A172 (cell line): Measurements from ENCODE around the gene DNMT1. TPM values are rescaled to one million over a fixed set of nuclear protein-coding genes. Genes with fewer than 3 reads are reported as not detected.

Source experiments
- DNase-seq: peaks from one replicate; pipeline ENCODE4 v3.0.0-alpha.2; 2015; ENCODE audit warnings: low spot score
- total RNA-seq: library from RNA; depleted of rRNA; stranded (reverse); fragments of >200 nt; shearing (Covaris generic); gene quantifications from 2 replicates; pipeline ENCODE4 v1.2.3, GENCODE V29; 2014

The DNMT1 gene
- total RNA-seq, 1 experiment from 2014 or later = 132 TPM

DNA sequence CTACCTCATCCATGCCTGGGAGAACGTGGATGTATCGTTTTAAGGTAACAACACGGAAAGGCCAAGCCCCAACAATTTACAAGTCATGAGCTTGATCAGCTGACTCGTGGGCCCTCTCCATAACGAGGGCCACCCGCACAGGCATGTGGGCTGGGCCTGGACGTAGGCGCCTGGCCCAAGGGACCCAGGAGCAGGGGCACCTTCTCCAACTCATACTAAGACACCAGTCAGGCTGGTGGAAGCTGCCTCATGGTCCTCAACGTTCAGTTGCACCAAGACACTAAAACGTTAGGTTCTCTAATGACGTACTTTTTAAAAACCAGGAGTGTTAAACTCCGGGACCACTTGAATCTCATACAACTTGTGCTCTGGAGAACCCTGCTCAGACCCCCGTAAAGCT is 53.3 kb downstream of the DNMT1 start:
- no peak for DNase-seq

DNA sequence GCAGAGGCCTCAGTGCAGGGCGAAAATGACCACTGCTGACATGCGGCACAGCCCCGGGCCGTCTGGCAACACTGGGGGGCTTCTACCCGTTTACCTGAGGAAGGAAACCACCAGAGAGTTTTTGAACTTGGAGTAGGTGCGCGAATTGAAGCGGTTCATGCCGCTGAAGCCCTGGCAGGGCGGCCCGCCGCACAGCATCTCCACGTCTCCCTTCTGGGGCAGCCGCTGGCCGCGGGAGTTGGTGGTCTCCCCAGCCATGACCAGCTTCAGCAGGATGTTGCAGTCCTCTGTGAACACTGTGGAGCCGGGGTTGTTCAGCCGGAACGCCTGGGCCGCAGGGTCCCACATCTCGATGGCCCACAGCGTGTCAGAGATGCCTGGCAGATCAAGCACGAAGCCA is 54.8 kb downstream of the DNMT1 start:
- DNase-seq = no peak

DNA sequence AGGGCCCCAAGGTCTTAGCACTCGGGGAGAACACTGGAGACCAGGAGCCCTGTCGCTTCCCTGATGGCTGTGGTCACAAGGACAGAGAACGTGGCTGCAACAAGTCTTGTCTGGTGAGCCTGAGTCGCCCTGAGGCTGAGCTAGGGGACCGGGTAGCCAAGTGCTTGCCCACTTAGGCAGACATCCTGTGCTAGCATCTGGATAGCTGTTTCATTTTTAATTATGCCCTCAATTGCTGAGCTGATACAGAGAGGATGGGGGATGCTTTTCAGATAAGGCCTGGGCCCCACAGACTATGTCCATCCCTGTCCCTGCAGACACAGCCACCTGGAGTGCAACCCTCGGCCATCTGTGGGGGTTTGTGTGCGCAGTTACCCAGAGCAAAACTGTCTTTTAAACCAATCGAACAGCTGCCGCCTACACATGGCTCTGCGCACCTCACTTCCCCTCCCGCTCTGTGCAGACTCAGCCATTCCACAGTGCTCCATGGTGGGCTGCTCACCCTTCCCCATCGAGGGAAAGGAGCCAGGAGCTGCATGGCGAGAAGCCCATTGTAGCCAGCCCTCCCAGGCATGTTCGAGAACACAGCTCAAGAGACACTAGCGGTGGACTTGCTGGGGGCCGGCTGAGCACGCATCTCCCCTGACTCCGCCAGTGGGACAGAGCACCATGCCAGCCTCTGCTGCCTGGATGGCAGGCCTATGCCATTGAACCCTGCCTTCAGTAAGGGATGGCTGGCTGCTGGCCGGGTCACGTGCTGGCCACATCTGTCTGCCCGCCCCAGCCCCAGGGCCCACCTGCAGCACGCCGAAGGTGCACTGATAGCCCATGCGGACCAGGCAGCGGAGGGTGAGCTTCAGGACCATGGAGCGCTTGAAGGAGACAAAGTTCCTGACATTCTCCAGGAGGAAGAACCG is 55.6 kb downstream of the DNMT1 start:
- no peak for DNase-seq

DNA sequence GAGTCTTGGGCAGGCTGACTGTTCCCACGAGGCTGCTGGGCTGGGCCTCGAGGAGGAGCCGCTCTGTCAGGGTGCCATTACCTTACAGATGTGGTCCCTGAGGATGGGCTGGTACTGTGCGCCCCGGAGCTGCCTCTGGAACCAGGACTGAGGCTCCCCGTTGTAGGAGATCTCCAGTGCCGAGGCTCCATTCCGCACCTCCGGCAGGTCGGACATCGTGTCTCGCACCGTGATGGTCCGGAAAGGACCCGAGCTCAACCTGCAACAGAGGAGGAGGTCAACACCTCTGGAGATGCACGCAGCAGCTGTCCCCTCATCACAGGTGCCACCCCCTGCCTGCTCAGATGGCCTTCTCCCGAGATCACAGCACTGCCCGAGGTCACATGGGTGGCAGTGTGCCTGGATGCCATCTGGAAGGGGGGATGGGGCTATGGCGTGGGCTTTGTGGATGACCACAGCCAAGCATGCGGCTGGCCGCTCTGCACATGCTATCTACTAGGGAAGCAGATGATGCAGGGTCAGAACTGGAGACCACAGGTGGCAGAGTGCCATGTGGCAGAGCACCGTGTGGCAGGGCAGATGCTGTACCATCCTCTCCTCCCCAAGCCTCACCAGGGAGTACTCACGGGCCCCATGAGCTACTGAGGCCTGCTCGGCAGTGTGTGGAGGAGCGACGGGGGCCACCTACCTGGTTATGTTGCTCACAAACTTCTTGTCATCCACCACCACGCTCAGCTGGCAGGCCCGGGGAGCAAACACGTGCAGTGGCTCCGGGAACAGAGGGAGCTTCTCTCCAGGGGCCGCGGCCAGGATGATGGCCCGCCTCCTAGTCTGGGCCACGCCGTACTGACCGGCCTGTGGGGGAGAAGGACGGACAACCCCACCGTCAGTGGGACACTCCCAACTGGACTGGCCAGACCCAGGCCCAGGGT is 56.7 kb downstream of the DNMT1 start:
- DNase-seq = no peak

DNA sequence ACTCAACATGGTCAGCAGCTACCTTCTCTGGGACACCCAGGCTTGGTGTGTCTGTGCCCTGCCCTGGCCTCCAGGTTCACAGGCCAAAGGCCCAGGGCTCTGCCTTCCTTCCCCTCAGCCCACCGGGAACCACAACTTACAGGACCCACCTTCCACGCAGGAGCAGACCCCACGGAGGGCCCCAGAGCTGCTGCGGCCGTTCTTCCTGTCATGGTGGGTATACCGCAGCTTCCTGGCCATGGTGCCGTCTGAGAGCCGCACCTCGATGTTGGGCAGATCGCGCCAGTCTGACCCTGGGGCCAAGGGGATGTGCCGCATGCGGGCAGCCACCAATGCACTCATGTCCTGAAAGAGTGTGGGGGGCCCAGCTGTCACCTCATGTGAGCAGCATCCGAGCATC is 57.8 kb downstream of the DNMT1 start:
- no peak for DNase-seq

DNA sequence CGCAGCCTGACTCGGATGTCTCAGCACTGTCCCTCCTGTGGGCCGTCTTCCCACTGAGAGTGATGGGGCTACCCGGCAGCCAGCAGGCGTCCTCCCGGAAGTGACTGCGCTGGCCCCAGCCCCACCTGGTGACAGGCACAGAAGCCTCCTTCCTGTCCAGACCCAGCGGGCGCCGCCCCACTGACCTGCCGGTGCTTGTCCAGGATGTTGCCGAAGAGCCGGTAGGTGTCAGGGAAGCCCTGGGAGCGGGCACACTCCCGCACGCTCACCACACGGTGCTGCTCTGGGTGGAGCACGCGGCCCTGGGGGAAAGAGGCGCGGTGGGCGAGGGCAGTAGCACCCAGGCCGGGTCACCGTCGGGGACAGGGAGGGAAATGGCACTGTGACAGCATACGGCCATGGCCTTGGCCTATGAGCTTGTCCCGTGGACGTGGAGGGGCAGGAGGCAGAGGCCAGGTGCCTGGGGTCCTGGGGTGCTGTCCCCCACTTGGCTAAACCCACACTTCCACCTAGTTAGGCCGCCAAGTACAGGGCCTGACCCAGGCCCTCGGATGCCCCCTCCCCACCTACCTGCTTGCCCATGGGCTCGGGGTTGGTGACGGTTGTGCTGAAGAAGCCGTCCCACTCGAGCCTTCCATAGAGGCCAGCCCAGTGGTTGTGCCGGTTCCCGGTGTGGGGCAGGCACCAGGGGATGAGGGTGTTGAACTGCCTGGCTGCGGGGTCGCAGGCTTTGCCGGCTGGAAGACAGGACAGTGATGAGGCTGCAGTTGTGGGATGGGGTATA is 59.0 kb downstream of the DNMT1 start:
- DNase-seq = no peak

DNA sequence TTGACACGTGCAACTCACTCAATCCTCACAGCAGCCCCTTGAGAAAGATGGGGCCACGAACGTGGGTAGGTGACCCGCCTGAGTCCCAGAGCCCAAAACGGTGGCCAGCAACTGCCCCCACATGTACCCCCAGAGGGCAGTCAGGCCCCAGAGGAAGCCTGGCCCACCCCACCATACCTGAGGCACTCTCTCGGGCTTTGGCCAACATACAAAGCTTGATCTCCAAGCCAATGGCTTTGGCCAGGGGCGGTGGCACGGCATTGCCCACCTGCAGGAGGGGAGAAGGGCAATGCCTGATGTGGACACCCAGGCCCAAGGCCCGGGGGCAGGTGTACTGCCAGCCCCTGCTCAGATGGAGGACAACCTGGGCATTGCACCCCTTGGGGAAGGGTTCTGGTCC is 60.7 kb downstream of the DNMT1 start:
- no peak for DNase-seq

DNA sequence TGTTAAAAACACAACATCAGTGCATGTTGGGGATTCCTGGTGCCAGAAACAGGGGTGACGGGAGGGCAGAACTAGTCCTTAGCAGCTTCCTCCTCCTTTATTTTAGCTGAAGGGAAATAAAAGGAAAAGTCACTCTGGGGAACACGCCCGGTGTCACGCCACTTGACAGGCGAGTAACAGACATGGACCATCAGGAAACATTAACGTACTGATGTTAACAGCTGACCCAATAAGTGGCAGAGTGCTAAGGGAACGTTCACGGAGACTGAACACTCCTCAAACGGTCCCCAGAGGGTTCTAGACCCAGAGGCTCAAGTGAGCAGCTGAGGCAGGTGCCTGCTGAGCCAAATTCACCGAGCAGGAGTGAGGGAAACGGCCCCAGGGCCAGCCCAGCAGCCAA is 61.2 kb downstream of the DNMT1 start:
- DNase-seq = no peak

DNA sequence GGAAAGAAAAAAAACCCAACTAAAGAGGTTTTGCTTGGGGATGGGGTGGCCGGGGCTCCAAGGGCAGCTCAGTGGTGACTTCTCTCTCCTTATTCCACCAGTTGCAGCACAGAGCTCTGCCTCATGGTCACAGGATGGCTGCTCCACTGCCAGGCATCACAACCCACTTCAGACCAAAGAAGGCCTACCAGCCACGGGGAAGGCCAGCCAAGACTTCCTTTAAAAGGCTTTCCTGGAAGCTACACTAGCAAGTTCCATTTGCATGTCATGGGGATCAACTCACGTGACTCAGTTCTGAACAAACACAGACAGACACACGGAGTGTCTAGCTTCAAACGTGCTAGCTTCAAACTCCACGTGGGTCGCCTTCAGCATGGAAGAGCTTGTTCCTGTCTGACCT is 61.8 kb downstream of the DNMT1 start:
- DNase-seq = no peak

DNA sequence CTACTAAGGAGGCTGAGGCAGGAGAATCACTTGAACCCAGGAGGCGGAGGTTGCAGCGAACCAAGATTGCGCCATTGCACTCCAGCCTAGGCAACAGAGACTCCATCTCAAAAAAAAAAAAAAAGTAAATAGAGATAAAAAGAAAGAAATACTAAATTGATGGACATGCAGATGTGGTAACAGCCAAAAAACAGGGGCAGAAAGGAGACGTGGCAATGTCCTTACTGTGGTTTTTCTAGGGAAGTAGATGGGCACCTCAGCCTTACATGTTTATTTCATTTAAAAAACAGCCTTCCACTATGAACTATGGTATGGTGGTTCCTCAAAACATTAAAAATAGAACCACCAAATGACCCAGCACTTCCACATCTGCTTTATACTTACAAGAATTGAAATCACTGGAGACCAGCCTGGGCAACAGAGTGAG is 68.5 kb downstream of the DNMT1 start:
- DNase-seq = no peak

DNA sequence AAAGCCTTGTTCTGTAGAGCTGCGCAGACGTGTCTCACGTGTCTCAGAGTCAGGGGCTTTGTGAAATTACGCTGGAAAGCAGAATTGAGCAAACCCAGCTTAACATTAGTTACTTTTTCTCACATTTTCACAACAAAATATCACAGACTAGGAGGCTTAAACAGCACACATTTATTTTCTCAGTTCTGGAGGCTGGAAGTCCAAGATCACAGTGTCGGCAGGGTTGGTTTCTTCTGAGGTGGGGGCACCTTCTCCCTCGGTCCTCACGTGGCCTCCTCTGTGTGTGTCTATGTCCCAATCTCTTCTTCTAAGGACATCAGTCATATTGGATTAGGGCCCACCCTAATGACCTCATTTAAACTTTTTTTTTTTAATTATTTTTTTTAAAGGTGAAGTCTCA is 70.3 kb downstream of the DNMT1 start:
- no peak for DNase-seq

DNA sequence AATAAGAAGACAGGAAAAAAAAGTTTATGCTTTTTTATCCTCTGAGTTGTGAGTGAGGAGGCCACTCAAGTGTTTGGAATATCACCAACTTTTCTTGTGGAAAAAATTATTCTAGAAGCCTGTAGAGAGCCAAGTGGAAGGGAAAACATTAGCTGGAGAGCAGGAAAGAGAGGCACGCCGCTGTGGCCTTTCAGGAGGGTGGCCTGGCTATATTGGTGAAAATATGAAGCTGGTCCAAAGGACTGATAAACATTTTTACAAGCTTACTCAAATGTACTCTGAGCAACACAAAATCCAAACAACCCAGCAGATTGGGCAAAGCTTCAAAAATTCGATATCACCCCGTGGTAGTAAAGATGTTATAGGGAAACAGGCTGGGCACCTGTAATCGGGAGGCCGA is 72.7 kb downstream of the DNMT1 start:
- DNase-seq = no peak

DNA sequence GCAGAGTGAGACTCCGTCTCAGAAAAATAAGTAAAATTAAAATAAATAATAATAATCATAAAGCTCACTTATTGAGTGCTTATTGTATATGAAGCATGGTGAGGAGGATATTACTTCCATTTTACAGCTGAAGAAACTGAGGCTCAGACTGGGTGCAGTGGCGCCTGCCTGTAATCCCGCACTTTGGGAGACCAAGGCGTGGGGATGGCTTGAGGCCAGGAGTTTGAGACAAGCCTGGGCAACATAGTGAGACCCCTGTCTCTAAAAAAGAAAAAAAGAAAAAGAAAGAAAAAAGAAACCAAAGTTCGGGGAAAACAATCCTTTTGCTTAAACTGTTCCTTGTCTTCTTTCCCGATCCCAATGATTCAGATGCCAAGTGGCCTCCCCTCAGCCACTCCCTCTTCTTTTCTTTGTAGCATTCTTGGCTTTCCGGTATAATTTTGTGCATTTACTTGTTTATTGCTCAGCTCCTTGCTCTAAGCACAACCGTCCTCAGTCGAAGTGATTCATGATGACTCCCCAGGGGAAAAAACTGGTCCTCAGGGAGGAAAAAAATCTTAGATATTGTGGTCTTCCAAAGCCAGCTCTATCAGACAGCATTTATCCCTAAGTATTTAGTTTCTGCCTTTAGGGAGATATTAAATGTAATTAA is 74.1 kb downstream of the DNMT1 start:
- DNase-seq = peak; percentile 90

DNA sequence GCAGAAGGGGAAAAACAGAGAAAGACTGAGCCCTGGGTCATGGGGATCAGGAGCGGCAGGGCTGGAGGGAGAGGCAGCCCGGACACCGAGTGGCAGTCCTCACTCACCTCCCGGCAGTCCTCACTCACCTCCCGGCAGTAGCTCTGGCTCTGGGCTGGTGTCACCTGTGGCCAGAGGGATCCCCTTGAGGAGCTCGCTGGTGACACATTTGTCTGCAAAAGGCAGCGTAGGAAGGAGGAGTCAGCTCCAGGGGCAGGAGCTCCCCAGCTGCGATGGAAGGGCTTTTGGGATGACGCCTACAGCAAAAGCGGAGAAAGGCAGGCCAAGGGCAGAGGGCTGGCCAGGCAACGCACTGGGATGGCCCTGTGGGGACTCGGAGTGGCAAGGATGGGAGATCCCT is 75.8 kb downstream of the DNMT1 start:
- DNase-seq = no peak

DNA sequence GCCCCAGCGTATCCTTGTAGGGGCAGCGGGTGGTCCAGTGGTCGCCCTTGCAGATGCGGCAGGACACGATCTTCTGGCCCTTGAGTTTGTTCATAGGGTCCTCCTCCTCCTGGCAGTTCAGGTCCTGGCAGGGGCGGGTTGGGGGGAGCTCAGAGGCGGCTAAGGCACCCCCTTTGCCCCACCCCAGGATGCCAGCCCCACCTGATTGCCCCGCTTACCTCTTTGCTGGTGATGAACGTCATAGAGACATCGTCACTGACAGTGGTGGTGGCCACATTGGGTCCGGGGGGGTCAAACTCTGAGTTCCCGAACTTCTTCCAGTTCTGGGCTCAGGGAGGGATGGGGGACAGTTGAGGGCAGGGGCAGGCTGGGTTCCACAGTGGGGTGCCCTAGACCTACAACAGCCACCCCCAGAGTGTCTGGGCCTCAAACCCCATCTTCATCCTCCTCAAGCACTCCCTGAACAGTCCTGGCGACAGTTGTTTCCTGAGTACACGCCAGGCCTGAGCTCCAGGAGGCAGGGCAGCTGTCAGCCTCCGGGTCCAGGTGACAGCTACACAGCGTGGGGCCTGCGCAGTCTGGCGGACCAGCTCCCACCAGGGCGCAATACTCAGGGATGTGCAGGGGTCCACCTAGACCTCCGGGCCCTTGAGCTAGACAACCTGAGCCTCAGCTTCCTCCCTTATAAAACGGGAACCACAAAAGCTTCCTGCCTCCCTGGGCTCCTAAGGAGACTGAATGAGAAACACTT is 77.7 kb downstream of the DNMT1 start:
- no peak for DNase-seq

DNA sequence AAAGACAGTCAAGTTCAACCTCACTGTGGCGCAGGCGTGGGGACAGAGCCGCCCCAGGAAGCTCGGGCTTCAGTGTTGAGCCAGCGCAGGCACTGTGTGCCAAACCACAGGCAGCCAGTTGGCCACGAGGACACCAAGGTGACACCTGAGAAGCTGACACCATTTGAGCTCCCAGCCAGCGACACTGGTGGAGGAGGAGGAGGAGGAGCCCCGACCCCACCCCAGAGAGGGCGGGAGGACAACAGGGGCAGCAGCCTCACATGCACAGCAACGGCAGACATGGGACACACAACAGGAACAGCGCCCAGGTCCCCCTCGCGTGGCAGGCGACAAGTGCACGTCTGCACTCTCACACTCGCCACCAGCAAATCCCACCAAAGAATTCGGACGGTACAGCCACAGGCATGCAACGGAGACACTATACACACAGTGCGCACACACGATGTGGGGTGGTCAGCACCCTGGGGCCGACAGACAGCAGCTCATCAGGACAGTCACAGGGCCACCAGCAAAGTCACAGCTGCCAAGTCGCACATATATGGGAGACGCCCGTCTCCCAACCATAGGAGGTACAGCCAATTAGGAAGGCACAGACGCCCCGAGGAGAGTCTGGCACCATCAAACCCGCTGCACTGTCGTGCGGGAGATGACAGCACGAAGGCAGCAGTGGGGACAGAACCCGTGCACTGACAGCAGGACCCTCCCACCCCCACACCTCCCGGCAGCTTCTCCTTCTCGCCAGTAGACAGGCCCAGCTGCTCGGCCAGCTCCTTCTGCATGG is 78.5 kb downstream of the DNMT1 start:
- no peak for DNase-seq

DNA sequence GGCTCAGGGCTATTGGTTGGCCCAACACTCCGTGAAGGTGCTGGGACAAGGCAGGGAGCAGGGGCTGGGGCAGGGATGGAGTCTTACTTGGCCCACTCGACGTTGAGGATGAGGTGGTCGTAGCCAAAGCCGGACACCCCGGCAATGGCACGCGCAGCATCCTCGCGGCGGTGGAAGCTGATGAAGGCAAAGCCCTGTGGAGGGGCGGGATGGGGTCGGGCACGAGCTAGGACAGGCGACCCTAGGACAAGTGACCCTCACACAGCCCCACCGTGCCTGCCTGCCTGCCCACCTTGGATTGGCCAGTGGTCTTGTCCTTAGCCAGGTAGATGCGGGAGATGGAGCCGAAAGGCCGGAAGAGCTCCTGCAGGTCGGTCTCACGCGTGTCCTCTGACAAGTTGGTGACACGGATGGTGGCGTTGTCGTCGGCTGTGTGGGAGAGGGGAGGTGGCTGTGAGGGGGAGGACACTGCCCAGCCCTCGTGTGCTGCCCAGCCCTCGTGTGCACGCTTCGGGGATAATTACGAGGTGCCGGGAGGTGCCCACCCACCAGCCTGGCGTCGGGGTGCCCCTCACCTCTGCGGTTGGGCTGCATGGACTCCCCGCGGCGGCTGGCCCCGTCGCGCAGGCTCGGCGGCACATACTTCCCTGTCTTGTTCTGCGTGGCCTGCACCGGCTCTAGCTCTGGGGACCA is 79.2 kb downstream of the DNMT1 start:
- no peak for DNase-seq

DNA sequence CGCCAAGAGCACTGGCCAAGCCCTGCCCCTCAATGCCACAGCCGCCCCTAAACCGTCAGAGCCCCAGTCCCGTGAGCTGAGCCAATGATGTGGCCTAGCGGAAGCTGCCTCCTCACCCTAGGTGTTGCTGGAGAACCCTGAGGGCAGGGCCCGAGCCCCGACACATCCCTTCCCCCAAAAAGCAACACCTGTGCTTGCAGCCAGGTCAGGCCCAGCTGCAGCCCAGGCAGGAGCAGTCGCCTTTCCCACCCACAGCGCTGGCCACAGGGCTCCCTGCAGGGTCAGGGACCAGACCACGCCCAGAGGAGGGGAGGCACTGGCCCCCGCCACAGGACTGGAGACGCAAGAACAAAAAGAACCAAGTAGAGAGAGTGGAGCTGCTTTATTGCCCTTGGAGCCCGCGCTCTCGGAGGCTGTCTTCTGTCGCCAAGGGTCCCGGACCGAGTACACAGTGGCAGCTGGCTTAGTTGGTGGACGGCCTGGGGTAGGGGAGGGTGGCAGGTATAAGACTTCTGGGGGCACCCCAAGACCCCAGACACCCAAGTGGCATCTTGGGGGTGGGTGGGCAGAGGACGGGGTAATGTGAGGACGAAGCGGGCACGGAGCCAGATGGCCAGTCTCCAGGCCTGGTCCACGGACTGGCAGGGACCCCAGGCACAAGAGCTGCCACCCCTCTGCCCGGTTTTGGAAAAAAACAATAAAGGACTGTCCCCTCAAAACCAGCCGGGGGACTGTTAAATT is 79.9 kb downstream of the DNMT1 start:
- DNase-seq = no peak
